Retinal pigment epithelial cell (primary cell): Measurements from ENCODE around the gene NPDC1.

Experiments used
- DNase-seq: peaks from one replicate; pipeline ENCODE4 v3.0.0-alpha.2; 2010; ENCODE audit warnings: low read depth
- H3K4me3 ChIP-seq: 2 replicates; pipeline ENCODE4 v1.5.1; 2011; ENCODE audit warnings: mild to moderate bottlenecking, low read length, control low read depth, moderate library complexity
- TF ChIP-seq, protein P1 (sequence below): conservative IDR thresholded peaks from 2 replicates; pipeline ENCODE4 v1.5.1; 2011; ENCODE audit warnings: low read depth, low read length, control low read depth, inconsistent platforms

NPDC1 gene

DNA sequence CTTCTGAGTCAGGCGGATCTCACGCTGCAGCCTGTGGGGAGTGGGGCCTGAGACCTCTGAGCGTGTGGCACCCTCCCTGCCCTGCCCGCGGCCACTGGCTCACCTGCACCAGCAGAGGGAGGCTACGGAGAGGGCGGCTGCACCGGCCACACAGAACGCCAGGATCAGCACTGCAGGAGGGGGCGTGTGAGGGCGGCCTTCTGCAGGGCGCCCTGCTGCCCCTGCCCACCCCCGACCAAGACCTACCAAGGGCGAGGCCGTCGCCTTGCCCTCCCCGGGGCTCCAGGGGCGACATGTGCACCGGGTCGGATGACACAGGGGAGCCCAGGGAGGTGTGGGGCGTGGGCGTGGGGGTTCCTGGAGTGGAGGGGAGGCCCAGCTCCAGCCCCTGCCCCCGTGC lies 5.4 kb downstream of the NPDC1 start:
- DNase-seq = no peak
- no peak overlapping the region for H3K4me3 ChIP-seq
- TF ChIP-seq, protein P1, sequence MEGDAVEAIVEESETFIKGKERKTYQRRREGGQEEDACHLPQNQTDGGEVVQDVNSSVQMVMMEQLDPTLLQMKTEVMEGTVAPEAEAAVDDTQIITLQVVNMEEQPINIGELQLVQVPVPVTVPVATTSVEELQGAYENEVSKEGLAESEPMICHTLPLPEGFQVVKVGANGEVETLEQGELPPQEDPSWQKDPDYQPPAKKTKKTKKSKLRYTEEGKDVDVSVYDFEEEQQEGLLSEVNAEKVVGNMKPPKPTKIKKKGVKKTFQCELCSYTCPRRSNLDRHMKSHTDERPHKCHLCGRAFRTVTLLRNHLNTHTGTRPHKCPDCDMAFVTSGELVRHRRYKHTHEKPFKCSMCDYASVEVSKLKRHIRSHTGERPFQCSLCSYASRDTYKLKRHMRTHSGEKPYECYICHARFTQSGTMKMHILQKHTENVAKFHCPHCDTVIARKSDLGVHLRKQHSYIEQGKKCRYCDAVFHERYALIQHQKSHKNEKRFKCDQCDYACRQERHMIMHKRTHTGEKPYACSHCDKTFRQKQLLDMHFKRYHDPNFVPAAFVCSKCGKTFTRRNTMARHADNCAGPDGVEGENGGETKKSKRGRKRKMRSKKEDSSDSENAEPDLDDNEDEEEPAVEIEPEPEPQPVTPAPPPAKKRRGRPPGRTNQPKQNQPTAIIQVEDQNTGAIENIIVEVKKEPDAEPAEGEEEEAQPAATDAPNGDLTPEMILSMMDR = no peak

DNA sequence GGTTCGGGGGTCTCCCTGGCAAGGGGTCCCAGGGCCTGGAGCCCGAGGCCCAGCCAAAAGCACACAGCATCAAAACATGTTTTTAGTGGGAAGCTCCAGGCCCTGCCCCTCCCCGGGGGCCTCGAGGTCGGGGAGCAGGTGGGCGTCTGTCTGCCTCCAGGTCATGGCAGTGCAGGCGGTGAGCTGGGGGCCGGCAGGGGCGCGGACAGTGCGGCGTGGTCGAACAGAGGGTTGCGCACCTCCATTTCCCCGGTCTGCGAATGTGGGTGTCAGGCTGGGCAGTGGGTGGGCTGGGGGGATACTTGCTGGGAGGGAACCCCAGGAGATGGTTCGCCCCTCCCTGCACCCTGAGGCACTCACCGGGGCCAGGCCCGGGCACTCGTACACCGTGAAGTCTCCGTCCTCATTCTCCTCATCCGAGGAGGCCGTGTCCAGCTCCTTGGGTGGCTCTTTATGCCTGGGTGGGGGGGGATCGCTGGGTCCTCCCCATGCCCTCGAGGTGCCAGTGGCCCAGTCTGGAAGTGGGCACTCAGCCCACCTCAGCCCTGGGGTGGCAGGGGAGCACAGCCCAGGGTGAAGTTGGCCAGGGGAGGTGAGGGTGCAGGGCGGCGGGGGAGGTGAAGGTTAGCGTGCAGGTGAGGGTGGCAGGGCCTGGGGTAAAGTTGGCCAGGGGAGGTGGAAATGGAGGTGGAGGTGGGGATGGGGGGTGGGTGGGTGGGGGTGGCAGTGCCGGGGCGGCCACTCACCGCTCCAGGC lies 6.2 kb downstream of the NPDC1 start:
- no peak for DNase-seq
- no peak overlapping the region for H3K4me3 ChIP-seq
- TF ChIP-seq, protein P1 = no peak

DNA sequence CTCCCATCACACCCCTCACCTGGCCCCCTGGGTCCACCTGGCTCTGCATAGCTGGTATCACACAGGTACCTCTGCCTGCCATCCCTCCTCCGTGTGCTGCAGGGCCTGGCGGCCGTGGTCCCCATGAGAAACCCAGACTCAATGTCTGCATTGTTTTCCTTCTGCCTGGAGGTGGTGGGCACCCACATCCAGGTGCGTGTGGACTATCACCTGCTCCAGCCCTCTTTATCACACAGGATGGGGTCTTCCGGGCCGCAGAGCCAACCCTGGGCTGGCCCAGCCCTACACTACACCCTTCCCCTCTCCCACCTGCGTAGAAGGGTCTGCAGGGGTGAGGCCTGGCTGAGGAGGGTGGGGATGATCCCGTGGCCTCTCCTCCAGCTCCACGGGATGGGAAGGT lies 7.1 kb downstream of the NPDC1 start:
- no peak overlapping the region for H3K4me3 ChIP-seq
- TF ChIP-seq, protein P1 = no peak
- DNase-seq = no peak

DNA sequence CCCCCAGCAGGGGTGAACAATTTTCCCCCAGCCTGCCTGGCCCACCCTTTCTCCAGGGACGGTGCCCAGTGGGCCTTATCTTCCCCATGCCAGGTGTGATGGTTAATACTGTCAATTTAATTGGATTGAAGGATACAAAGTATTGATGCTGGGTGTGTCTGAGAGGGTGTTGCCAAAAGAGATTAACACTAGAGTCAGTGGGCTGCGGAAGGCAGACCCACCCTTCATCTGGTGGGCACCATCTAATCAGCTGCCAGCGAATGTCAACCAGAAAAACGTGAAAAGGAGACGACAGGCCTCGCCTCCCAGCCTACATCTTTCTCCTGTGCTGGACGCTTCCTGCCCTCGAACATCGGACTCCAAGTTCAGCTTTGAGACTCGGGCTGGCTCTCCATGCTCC lies 8.5 kb downstream of the NPDC1 start:
- TF ChIP-seq, protein P1 = no peak
- no peak overlapping the region for H3K4me3 ChIP-seq
- no peak for DNase-seq

DNA sequence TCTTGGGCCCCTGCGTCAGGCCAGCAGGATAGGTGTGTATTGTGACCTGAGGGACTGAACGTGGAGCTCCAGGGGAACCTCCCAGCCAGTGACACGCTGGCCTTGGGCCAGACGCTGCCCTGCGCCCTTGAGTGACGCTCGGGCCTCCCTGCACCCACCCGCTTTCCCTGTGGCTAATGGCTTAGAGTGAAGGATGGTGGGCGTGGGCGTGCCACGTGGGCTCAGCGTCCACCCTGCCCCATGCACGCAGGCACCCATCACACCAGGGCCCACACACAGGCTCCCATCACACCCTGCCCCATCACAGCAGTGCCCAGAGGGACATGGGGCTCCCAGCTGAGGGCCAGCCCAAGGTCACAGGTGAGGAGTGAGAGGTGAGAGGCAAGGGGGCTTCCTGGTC lies 8.9 kb downstream of the NPDC1 start:
- DNase-seq = no peak
- no peak overlapping the region for H3K4me3 ChIP-seq
- TF ChIP-seq, protein P1 = no peak

DNA sequence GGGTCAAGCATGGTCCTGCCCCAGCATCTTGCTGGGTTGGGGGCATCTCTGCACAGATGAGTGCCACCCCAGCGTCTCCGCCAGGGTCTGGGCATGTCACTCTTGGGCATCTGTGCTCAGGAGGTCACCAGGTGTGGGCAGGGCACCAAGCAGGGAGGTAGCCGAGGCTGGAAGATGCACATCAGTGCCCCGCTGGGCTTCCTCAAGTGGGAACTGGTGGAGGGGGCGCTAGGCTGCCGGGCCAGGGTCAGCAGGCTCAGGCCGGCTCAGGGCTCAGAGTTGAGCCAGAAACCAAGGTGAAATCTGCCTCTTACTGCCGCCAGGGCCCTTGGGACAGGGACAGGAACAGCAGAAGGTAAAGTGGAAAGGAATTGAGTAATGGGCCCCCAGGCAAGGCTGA lies 10.0 kb downstream of the NPDC1 start:
- H3K4me3 ChIP-seq = no peak overlapping the region
- no peak for DNase-seq
- TF ChIP-seq, protein P1 = no peak

DNA sequence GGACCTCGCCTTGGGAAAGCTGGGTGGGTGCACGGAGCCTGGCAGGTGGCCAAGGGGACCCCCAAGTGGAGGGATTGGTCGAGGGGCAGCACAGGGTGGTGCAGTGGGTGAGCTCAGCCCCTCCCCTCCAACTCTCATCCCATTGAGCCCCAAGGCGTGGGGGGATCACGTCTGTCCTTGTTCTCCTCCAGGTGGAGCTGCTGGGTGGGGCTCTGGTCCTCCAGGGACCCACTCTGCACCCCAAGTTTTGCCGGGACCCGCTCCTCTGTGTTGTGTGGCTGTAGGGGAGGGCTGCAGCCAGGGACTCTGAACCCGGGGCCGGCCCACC lies 10.5 kb downstream of the NPDC1 start:
- TF ChIP-seq, protein P1 = no peak
- no peak for DNase-seq
- no peak overlapping the region for H3K4me3 ChIP-seq
